LNCAP (cell line): ENCODE results near the gene DNAAF3.

ENCODE experiments used
- TF ChIP-seq, protein P1 (sequence below): fragments of 450-650 bp; IDR thresholded peaks from 2 replicates; pipeline ENCODE4 v1.5.1; 2017; ENCODE audit warnings: mild to moderate bottlenecking

Gene DNAAF3

DNA sequence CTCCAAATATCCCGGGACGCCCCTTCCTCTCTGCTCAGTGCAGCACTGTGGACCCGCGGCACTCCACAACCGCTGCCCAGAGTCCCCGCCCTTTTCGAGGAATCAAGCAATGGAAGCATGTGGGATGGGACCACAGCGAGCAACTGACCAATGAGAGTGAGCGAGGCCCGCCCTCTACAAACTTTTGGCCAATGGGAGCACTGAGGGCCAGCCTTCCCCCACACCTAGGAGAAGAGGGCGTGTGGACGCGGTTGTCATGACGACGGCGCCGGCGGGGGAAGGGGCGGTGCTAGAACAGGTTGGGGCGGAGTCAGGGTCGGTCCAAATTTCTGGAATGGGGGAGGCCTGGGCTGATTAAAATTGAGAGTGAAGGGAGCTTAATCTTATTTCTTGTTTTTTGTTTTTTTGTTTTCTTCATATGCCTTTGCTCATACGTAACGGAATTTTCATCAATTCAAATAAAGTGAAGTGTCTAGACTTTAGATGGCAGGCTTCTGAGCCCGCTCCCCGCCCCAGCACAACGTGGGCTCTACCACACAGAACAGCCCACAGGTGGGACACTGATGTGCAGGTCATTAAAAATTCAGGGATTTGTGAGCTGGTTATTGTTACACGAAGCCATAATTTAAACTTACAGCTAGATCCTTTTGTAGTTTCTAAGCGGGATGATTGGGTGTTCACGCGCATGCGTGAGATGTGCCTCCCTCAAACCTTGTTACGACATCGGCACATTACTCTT is at the start of gene DNAAF3:
DNAAF3 (minus strand) TSS at position 84 of the 739 bp plus-strand sequence. CDS start 200 bp downstream, outside the sequence.
- TF ChIP-seq, protein P1, sequence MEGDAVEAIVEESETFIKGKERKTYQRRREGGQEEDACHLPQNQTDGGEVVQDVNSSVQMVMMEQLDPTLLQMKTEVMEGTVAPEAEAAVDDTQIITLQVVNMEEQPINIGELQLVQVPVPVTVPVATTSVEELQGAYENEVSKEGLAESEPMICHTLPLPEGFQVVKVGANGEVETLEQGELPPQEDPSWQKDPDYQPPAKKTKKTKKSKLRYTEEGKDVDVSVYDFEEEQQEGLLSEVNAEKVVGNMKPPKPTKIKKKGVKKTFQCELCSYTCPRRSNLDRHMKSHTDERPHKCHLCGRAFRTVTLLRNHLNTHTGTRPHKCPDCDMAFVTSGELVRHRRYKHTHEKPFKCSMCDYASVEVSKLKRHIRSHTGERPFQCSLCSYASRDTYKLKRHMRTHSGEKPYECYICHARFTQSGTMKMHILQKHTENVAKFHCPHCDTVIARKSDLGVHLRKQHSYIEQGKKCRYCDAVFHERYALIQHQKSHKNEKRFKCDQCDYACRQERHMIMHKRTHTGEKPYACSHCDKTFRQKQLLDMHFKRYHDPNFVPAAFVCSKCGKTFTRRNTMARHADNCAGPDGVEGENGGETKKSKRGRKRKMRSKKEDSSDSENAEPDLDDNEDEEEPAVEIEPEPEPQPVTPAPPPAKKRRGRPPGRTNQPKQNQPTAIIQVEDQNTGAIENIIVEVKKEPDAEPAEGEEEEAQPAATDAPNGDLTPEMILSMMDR: no peak

DNA sequence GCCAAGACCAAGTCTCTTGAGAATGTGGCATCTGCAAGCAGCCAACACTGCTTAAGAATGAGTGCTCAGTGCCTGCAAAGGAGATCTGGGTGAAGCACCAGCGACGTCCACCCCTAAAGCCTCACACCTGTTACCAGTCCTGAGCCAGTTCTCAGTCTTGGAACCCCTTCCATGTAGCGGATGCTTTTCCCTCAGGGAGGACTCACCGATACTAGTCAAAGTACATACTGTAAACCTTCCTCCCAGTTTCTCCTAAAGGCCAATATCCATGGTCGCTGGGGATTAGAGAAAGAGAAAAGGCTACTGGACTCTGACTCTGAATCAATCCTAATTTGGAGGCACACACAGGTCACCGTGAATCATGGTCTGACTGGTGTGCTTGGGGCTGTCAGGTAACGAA is 47.1 kb upstream of the DNAAF3 start:
- TF ChIP-seq, protein P1: no peak

DNA sequence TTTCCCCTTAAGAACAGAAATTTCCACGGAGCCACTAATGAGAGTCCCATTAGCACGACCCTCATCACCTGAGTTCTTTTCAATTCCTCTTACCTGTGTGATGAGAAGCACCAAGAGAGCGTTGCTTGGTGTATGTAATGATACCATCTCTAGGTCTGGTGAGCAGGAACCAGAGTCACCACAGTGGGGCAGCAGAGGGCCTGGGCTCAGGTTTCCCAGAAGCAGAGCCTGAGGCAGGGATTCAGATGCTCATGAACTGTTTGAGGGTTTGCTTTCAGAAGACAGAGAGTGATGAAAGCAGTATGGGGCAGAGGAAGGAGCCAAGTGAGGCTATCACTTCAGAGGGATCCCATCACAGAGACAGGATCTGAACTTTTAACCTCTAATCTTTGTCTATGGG is 46.0 kb upstream of the DNAAF3 start:
- TF ChIP-seq, protein P1: no peak

DNA sequence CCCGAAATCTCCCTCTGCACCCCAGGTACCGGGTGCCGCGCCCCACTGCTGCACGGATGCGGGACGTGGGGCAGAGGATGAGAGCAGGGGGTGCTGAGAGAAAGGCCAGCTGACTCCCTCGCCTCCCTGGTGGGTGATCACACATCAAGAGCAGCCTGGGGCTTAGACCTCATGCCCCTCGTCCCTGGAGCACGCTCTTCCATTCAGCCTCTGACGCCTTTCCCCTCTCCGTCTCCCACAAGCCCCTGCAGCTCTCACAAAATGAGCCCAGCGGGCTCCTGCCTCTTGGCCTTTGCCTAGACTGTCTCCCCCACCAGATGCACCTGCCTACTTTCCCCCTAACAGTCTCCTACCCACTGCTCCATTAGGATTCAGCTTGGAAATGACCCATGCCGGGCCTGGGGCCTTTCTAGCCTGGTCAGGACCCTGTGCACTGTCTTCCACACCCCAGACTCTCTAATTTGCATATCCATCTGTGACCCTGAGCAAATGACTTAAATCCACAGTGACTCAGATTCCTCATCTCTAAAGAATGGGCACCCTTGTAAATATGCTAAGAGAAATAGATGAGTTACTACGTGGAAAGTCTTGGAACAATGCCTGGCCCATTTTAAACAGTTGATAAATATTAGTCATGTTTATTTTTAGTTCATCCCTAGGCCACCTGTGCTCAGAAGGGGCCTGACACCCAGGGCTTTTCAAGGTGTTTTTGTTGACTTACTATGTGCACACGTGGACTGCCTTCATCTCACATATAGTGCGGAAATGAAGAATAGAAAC is 43.5 kb upstream of the DNAAF3 start:
- TF ChIP-seq, protein P1: no peak

DNA sequence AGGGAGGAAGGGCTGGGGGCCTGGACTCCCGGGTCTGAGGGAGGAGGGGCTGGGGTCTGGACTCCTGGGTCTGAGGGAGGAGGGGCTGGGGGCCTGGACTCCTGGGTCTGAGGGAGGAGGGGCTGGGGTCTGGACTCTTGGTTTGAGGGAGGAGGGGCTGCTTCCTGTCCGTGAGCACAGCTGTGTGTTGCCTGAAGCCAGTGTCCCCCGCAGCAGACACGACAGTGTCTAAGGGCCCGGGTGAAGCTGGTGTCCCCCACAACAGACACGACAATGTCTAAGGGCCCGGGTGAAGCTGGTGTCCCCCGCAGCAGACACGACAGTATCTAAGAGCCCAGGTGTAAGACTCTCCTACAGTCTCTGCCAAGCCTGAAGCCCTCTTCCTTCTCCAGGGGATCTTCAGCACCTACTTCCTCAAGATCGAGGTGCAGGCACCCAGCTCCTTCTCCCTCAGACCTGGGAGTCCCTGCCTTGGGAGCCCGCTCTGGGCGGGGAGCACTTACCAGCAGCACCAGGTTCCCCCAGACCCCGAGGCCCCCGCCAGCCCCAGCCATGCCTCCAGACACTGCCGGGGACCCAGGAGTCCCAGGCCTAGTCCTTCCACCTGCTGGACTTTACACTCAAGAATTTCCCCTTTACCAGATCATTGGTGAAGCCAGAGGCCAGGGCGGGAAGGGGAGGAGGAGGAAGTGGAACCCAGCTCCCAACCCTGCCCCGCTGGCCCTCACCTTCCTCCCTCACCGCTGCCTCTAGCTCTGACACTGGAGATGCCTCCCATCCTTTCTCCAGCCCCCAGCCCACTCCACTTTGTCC is 42.7 kb upstream of the DNAAF3 start, which contains the start of gene PTPRH:
PTPRH (minus strand) TSS at position 622 of the 813 bp plus-strand sequence; CDS start at position 554, 68 bp downstream.
- TF ChIP-seq, protein P1: no peak

DNA sequence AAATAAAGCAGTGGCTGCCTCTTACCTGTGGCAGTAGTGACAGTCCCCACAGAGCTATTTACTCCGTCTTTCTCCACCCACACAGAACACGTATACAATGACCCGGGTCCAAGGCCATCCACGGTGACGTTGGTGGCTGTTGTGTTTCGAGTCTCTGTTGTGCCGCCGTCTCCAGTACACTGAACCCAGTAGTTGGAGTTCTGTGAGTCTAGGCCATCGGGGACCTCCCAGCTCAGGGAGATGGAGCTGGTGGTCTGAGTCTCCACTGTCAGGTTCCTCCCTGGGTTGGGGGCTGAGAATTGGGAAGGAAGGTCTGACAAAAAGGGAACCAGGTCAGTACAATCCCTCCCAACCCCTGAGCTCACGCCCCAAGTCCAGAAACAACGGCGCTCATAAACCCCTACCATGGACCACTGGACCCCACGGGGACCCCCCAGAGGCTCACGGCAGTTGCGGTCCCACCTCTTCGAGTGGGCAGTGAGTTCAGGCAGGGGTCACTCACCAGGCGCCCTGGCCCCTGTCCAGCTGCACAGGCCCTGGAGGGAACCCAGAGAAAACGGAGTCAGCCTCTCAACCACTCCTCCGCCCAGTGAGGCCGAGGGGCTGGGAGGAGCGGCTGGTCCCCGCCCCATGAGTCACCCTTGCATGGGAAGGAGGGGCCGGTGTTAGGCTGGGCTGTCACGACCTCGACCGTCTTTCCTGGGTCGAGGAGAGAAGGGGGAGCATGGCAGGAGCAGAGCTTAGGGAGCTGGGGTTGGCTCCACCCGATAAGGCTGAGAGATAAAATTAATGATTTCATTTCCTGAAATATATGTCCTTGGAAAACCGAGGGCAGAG is 40.5 kb upstream of the DNAAF3 start:
- TF ChIP-seq, protein P1: no peak
